ENCODE data around the gene SLC25A51.
A peak's percentile ranks its signal among the peaks of the same experiment; 100 is the strongest.
"Not testable (repeated sequence)": the region's sequence is repeated elsewhere in the genome, so short reads cannot be mapped to it uniquely, and the experiment has no call there.

SLC25A51 gene

DNA sequence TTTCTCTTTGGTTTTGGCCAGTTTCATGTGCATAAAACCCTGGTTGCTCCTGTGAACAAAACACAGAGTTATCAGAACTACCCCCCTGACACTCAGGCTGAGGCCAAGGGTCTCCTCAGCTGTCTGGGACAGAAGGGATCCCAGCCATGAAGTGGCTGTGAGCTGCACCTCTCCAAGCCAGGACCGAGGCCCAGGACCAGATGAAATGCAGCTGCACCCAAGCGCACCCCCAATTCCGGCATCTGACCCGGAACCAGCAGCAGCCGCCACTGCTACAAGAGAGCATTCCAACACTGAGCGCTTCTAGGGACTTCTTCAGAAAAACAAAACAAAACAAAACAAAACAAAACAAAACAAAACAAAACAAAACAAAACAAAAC, 16.0 kb upstream of the SLC25A51 start:
- DNase-seq (ENCODE audit: low read depth, low spot score): no peak

DNA sequence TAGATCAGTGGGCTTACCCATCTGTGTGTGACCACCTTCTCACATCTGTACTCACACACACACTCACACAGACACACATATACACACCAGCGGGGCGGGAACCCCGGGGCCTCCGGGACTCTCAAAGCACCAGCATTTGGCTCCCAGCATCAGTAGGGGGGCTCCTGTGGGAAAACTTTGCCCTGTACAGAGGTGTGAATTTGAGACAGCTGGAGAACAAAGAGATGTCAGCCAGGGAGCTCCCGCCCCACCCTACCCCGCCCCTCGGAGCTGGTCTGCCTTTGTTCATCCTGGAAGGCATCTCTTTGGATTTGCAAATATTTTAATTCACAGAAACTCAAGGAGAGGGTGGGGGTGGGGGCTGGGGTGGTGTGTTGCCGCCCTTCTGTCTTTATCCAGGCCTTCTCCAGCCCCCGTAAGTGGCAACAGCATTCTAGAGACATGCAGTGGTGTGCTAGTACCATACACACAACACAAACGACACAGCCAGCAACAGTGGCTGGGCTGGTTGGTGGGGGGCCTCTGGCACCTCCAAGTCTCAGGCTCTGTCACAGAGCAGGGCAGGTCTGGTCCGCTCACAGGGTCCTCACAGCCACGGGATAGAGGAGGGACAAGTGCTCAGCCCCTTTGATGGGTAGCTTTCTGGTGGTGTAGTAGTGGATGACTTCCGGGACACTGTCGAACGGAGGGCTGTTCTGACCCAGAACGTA, 15.5 kb upstream of the SLC25A51 start:
- DNase-seq (ENCODE audit: low read depth, low spot score): no peak

DNA sequence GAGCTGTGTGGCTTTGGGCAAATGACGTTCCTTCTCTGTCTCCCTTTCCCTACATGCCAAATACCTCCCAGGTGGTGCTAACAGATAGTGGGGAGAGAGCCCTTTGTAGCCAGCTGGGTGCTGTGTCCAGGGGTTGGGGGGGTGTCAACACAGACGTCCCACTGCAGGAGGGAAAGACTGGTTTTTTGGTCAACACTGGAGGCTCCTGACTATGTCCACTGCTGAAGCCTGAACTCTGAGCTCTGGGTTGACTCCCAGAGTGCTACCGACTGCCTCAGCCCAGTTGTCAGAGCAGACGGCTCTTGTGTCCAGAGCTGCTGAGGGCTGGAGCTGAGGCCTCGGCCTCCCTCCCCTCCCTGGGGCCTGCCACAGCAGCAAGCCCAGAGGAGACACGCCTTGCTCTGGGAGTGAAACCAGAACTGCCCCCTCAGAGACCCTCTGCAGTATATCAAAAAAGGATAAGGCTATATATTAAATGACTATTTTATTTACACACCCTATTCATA, 14.8 kb upstream of the SLC25A51 start:
- no peak for DNase-seq (ENCODE audit: low read depth, low spot score)

DNA sequence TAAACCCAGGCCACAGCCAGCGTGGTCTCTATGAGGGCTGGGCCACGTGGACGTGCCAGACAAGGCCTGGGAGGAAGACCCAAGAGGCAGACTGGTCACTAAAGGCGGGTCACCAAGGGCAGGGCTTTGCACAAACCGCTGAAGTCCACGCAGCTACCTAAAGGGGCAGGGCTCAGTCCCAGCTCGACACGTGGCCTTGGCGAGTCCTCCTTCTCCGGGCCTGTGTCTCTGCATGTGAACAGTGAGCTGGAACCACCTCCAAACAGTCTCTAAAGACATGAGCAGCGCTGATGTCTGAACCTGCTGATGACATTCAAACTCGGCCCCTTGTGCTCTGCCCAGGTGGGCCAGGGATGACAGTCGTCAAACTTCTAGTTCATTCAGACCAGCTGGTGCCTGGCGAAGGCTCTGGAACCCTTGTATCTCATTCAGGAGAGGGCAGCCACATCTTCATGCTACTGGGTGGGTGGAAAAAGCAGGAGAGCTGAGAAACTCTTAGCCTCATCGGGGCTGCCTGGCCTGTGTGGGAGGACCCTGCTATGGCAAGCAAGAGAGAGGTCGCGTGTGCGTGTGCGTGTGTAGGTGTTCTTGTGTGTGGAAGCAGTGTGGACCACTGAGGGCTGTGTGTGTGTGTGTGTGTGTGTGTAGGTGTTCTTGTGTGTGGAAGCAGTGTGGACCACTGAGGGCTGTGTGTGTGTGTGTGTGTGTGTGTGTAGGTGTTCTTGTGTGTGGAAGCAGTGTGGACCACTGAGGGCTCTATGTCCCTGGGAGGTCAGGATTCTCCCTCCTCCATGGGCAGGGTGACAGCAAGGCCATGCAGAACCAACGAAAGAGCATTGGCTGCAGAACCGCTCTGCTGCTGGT, 14.1 kb upstream of the SLC25A51 start:
- DNase-seq (ENCODE audit: low read depth, low spot score): no peak

DNA sequence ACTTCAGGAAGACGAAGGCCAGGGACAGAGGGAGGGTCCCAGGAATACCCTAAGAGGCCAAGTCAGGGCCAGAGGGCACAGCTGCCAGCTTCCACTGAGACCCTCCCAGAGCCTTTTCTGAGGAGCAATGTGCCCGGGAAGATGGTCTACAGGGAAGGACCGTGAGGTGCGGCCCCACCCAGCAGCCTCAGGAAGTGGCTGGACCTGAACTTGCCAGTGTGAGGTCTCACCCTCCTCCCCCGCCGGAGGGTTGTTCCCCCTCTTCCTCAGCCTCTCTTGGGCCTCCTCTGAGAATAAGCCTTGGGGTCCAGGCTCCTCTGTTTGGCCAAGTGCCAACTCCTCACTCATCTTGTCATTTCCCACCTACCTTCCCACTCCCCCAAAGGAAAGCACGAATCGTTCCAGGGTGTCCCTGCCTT, 13.4 kb upstream of the SLC25A51 start:
- no peak for DNase-seq (ENCODE audit: low read depth, low spot score)

DNA sequence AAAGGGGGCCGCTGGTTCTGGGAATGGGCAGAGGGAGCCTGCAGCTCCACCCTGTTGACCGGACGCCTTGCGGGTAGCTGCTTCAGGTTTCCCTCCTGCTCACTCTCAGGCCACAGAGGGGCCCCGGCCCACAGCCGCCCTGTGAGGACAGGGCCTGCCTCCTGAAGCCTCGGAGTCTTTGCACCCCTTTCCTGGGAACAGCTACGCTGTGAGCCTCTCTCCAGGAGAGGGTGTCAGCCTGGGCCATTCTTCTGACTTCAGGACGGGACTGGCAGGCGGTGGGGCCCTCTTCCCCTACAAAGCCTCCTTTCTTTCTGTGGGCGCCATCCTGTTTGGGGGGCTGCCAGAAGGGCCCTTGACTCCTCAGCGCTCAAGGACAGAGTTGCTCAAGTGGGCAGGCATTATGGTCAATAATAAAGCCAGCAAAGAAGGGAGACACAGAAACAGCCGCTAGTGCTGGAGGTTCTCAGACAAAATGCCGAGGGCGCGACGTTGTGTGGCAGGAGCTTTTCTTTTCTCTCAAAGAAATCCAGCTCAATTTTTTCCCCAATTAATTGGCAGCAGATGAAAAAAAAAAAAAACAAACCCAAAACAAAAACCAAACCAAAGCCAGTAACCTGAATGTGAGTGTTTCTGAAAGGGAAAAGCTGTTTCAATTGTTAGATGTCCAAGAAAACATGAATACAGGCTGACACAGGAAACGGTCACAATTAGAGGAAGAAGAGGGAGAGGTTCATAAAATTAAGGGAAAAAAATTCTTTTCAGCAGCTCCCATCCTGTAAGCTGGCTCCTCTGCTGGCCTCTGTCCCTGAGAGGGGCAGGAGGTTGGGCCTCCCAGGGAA, 12.8 kb upstream of the SLC25A51 start:
- DNase-seq (ENCODE audit: low read depth, low spot score): no peak

DNA sequence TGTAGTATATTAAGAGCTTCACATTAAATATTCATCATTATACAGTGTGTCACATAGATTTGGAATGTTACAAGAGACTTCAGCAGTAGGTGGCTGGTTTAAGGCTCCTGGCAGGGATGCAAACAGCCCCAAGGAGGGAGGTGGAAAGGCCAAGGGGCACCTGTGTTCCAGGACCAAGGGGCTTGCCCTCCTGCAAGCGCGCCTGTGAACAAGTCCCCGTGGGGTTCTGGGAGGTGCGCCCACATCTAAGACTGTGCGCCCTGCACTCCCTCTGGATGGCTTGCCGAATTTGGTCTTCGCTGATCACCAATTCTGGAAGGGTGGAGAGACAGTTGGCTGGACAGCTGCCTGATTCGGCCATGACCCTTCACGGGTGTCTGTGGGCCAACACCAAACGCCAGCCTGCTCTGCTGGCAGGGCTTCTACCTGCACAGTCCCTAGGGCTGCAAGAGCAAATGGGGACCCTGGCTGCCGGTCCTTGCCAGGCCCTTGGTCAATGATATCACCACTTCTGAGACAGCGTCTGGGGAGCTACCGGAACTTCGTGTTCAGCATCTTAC, 12.1 kb upstream of the SLC25A51 start:
- no peak for DNase-seq (ENCODE audit: low read depth, low spot score)

DNA sequence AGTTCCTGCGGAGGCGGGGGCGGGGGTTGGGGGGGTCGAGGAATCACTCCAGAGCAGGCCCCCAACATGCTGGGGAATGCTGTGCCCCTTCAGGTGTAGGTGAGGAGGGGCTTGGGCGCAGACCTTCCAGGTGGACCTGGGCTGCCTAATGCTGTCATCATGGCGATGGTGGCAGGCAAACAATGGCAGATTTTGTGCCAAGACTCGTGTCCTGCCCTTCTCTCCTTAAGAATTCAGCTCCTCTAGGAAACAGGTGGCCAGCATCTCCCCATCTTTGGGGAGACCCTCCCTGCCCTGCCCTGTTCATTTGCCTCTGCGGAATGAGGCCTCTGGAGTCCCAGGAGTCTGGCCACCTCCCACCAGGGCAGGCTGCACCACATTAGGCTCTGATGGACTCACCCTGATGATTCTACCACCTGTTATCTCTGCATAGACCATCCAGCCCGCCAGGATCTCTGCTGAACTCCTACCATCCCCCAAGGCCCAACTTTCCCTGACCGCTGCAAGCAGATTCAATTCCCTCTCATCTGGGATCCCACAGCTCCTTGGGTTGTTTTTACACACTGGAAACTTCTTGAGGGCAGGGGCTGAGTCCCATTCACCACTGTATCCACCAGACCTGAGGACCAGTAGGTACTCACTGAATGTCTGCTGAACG, 10.9 kb upstream of the SLC25A51 start:
- no peak for DNase-seq (ENCODE audit: low read depth, low spot score)

DNA sequence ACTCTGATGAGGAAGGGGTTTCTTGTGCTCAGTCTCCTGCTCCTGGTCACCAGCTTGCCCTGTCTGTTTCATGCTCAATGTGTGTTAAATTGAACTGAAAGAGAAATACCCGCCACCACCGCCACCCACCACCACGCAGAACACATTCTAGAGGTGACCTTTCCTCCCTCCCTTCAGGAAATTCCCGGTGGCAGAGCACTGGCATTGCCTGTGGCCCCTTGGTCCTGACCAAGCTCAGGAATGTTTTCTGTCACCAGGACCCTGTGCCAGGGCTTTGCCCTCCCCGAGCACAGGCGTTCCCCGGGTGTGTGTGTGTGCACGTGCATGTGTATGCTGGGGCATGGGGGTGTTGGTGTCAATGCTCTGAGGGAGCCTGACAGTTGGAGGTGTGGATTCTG, 10.2 kb upstream of the SLC25A51 start:
- DNase-seq (ENCODE audit: low read depth, low spot score): no peak

DNA sequence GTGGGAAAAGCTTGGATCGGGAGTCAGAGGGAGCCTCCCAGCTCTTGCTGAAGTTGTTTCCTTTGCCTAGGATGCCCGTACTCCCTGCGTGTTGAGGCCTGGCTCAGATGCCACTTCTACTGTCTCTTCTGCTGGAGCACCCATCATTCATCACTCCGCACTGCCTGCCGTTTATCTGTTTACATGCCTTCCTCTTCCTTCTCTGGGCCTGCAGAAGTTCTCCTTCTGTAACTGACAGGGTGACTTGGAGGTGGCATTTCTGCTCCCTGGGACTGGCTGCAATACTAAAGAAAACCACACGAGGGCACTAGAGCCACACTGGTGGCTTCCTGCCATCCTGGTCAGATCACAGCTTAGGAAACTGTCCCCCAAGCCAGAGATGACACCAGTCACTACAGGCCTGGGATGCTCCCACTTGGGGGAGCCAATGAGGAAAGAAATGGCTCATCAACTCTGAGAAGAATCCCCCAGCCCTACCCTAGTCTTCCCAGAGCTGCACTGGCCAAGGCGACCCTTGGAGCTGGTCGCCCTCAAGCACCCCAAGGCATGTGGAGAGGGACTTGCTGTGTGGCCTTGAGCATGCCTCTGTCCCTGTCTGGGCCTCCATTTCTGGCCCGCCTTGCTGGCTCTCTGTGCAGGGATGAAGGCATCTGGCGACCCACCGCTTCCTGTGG, 9.7 kb upstream of the SLC25A51 start:
- peak; percentile 60 for DNase-seq (ENCODE audit: low read depth, low spot score)

DNA sequence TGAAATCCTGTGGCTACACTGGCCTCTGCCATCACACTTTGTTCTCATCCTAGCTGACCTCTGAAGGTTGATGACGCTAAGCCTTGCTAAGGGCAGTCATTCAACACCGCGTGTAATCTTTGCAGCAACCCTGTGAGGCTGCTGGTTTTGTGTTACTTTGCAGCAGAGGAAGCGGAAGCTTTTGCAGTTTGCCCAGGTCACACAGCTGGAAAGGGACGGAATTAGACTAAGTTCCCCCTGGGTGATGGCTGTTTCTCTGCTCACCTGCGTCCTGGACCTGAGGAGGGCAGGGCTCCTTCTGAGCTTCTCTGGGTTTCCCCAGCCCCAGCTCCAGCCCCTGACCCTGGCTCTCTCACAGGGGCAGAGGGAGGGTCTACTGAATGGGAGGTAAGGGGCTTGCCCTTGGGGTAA, 7.3 kb upstream of the SLC25A51 start:
- no peak for DNase-seq (ENCODE audit: low read depth, low spot score)

DNA sequence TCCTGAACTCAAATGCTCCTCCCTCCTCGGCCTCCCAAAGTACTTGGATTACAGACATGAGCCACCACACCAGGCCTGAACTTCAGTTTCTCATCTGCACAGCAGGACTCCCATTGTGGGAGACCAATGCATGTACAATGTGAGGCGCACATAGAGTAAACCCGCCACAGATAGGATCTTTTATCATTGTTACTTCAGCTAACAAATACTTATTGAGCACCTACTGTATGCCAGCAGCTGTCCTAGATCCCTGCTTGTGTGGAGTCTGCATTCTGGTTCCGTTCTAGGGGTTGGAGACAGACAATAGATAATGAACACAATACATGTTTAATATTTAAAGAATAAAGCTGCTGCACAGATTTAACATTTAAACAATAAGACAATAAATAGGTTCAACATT, 6.3 kb upstream of the SLC25A51 start:
- DNase-seq (ENCODE audit: low read depth, low spot score): no peak

DNA sequence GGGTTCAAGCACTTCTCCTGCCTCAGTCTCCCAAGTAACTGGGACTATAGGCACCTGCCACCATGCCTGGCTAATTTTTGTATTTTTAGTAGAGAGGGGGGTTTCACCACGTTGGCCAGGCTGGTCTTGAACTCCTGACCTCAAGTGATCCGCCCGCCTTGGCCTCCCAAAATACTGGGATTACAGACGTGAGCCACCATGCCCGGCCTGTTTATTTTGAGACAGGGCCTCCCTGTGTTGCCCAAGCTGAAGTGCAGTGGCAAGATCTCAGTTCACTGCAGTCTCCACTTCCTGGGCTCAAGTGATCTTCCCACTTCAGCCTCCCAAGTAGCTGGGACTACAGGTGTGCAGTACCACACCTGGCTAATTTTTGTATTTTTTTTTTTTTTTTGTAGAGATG, 5.9 kb upstream of the SLC25A51 start:
- not testable (repeated sequence) for DNase-seq (ENCODE audit: low read depth, low spot score)

DNA sequence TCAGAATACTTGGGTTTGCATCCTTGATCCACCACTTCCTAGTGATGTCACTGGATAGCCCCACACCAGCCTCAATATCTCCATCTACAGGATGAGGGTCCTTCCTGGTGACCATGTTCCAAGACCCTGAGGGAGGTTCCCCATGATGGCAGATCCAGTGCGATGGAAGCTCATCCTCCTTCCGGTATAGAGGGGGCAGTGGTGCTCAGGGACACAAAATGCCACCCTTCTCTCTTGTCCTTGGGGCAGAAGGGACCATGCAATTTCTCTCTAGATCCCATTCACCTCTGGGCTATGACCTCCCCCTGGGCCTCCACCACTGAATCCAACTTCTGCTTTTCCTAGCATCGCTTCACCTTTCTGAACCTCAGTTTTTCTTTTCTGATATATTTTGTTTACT, 5.4 kb upstream of the SLC25A51 start:
- DNase-seq (ENCODE audit: low read depth, low spot score): no peak

DNA sequence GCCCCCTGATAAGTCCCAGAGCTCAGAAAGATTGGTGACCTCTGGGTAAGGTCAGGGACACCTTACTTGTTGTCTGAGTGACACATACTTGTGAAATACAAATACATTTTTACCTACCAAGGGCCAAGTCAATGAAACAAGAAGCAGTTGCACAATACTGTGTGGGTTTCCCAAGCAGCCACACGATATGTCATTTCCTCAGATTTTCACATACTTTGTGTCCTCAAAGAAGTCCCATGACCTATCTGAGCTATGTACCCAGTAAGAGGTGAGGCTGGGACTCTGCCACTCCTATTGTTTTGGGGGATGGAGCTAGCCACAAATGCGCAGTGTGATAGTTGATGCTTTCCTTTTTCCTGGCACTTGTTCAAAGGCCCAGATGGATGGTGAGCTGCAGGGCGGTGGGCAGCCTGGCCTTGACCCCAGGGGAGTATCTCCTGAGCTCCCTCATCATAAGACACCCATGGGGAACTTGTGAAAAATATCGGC, 4.8 kb upstream of the SLC25A51 start:
- DNase-seq (ENCODE audit: low read depth, low spot score): no peak

DNA sequence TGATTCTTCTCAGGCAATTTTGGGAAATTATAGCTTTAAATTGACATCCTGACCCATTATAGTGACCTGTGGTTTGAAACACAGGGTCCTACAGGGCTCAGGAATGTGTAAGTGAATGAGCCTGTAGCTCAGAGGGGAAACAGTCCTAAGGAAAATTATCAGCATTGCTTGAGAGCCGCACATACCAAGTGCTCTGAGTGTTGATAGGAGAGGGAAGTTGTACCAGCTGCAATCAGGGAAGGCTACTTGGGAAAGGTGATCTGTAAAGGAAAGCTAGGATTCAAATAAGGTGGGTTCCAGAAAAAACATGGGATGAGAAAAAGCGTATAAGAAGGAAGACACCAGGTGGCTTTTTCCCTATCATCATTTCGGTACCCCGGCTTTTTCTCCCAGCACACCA, 4.4 kb upstream of the SLC25A51 start:
- no peak for DNase-seq (ENCODE audit: low read depth, low spot score)

DNA sequence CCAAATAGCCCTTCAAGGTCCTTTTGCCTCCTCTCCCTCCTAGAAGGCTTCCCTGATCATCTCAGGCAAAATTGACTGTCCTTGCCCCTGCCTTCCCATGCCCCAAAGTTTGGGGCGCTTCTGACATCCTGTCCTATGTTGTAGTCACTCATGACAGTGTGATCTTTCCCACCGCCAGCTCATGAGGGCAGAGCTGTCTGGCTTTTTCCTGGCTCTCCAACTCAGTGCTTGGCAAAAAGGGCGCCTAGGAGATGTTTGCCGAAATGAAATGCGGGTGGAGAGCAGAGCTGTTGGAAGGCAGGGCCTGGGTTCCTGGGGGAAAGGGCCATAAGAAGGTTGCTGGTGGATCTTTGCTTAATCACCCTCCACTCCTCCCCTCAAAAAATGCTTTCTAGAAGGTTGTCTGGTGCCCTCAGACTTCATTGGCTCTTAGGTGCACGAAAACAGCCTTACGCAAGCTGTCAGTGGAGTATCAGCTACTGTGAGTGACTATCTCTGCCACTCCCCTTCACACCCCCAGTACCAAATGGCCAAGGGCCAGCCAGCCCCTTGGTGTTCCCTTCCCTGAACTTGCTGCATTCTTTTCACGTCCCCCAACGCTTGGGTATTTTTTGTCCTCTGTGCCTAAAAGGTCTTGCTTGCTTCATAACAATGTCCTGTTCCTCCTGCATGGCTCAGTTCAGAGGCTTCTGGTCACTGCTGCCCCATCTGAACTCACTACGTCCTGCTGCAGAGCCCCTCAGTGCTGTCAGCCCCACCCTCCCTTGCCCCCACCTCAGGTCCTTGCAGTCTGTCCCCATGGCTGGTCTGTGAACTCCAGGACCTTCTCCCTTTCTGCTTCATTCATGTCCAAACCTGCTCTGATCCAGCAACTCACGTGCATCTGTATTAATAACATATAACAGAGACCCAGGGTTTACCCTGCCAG, 2.6 kb upstream of the SLC25A51 start:
- no peak for DNase-seq (ENCODE audit: low read depth, low spot score)

DNA sequence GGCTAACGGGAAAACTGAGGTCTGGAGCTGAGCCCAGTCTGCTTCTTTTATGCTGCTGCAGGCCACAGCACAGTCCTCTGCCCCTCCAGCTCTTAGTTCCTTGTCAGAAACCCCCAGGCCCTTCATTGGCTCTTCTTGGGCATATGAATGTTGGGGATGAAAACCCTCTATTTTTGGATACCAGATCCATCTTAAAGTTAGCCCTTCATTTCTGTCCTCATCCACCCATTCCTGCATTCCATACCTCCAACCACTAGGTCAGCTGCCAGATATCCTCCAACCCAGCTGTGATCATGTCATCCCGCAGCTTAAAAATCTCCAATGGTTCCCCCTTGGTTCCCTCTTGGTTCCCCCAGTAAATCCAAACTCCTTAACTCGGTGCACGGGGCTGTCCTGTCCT, 1.8 kb upstream of the SLC25A51 start:
- DNase-seq (ENCODE audit: low read depth, low spot score): no peak

DNA sequence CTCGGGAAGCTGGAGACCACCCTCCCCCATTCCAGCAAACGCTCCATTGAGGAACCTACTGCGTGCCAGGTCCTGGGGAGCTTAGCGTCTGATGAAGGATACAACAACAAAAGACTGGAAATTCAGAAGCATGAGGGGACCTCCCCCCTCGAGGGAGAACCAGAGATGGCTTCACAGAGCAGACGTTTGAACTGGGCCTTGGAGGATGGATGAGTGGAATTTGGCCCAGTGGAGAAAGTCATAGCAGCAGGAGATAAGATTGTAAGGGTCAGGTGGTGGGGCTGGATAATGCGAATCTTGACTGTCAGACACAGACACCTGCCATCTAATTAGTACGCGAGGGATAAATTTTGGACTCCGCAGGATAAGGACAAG, 1.2 kb upstream of the SLC25A51 start:
- no peak for DNase-seq (ENCODE audit: low read depth, low spot score)
